ENCODE measurements around the gene PDCD6IP.

DNA sequence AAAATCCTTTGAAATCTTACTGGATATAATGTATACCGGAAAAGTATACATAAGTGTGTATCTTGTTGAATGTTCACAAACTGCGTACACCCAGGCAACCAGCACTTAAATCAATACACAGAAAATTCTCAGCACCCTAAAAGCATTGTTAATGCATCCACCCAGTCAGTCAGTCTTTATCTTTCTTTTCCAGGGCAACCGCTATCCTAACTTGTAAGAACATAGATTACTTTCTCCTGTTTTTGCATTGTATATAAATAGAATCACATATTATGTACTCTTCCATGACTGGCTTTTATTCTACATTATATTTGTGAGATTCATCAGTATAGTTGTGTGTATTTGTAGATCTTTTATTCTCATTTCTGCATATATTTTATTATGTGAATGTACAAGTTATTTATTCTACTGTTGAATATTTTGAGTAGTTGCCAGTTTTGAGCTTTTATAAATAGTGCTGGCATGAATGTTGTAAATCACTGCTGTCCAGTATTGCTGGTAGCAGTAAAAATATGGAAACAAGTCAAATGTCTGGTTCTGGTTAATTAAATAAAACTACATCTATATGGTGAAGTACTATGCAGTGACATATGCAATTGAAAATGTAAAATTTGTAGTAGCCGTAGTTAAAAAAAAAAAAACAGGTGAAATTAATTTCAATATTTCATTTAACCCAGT lies 62.1 kb downstream of the PDCD6IP start:
- TF ChIP-seq POLR2A (IDR thresholded peaks at IDR 0.05; ENCODE audit: low read depth, low read length) = no peak
- no peak for TF ChIP-seq PAX5 (IDR thresholded peaks at IDR 0.05; ENCODE audit: insufficient read depth, low read length, severe bottlenecking)
